ENCODE results near the gene ENTPD6. TPM values are rescaled to one million over a fixed set of nuclear protein-coding genes. Genes with fewer than 3 reads are reported as not detected.
"Not testable (repeated sequence)": the region's sequence is repeated elsewhere in the genome, so short reads cannot be mapped to it uniquely, and the experiment has no call there.

ENTPD6 gene
- total and polyA plus RNA-seq, 9 donors = 34.9 to 73.8 (median 47.1) TPM

GRCh38 chr20:25179439-25180089 lies 15.9 kb upstream of the ENTPD6 start:
- no peak for DNase-seq
- intact Hi-C loops (cut with DNase I) = loop anchor here in 3 of 4 donors (5.0 to 10.0 kb wide), 2 partner anchors 95 to 182 kb away; partner anchors contain the start of gene VSX1 (in 2 of the 3)
- Histone ChIP-seq H3K4me3 (no peak overlapping the region), H3K27ac (no peak overlapping the region), H3K36me3 (no peaks in the 10 kb centered on the region), H3K9me3 (no peaks in the 10 kb centered on the region), H3K27me3 (no peaks in the 10 kb centered on the region), H3K4me1 (ENCODE audit: insufficient read depth) (peaks cover 6% of the 10 kb centered on the region)
- no peak for TF ChIP-seq EP300 (IDR thresholded peaks at IDR 0.05)
- no peak for TF ChIP-seq POLR2A (IDR thresholded peaks at IDR 0.05)
- TF ChIP-seq CTCF (IDR thresholded peaks at IDR 0.05) = no peak
- WGBS, 3 donors = 59 to 64% (median 63%) methylated on average over 15 of the region's 15 CpGs

GRCh38 chr20:25184391-25184790 lies 11.1 kb upstream of the ENTPD6 start:
- peaks cover 13% of the 10 kb centered on the region for H3K4me1 ChIP-seq (ENCODE audit: insufficient read depth)
- not testable (repeated sequence) for H3K27ac ChIP-seq

GRCh38 chr20:25187220-25187619 lies 8.3 kb upstream of the ENTPD6 start:
- TF ChIP-seq CTCF (IDR thresholded peaks at IDR 0.05) = no peak
- no peak for TF ChIP-seq EP300 (IDR thresholded peaks at IDR 0.05)
- TF ChIP-seq POLR2A (IDR thresholded peaks at IDR 0.05) = no peak
- intact Hi-C loops (cut with DNase I) = no loop called here
- no peak for DNase-seq
- no peaks in the 10 kb centered on the region for H3K36me3 ChIP-seq
- H3K4me3 ChIP-seq = no peak overlapping the region
- H3K27me3 ChIP-seq = no peaks in the 10 kb centered on the region
- no peak overlapping the region for H3K27ac ChIP-seq
- 69 to 78% (median 76%) methylated on average over 3 of the region's 3 CpGs for WGBS, 3 donors
- peaks cover 26% of the 10 kb centered on the region for H3K4me1 ChIP-seq (ENCODE audit: insufficient read depth)
- H3K9me3 ChIP-seq = no peaks in the 10 kb centered on the region

More at GRCh38 chr20:25184391-25184790, 11.1 kb upstream of the ENTPD6 start:
- DNase-seq; H3K36me3 ChIP-seq; H3K4me3 ChIP-seq; intact Hi-C loops (cut with DNase I); H3K9me3 ChIP-seq; H3K27me3 ChIP-seq: not testable (repeated sequence)
- WGBS, 3 donors = 93 to 96% (median 95%) methylated on average over 1 of the region's 1 CpG

GRCh38 chr20:25187635-25188034 lies 7.9 kb upstream of the ENTPD6 start:
- DNase-seq = no peak
- no peak overlapping the region for H3K4me3 ChIP-seq
- WGBS, 3 donors = 34 to 58% (median 37%) methylated on average over 7 of the region's 7 CpGs
- no peaks in the 10 kb centered on the region for H3K36me3 ChIP-seq
- no peaks in the 10 kb centered on the region for H3K9me3 ChIP-seq
- no peak for TF ChIP-seq POLR2A (IDR thresholded peaks at IDR 0.05)
- no peak for TF ChIP-seq CTCF (IDR thresholded peaks at IDR 0.05)
- TF ChIP-seq EP300 (IDR thresholded peaks at IDR 0.05) = no peak
- intact Hi-C loops (cut with DNase I) = no loop called here
- peaks cover 29% of the 10 kb centered on the region for H3K4me1 ChIP-seq (ENCODE audit: insufficient read depth)
- H3K27ac ChIP-seq = no peak overlapping the region
- no peaks in the 10 kb centered on the region for H3K27me3 ChIP-seq

- no peaks in the 10 kb centered on the region for H3K27me3 ChIP-seq
- intact Hi-C loops (cut with DNase I) = no loop called here
- H3K4me1 ChIP-seq (ENCODE audit: insufficient read depth) = peaks cover 29% of the 10 kb centered on the region
- DNase-seq = no peak
- TF ChIP-seq CTCF (IDR thresholded peaks at IDR 0.05) (no peak), EP300 (IDR thresholded peaks at IDR 0.05) (no peak), POLR2A (IDR thresholded peaks at IDR 0.05) (no peak)
- no peak overlapping the region for H3K27ac ChIP-seq
- 13 to 45% (median 28%) methylated on average over 1 of the region's 1 CpG for WGBS, 3 donors
- no peak overlapping the region for H3K4me3 ChIP-seq
- no peaks in the 10 kb centered on the region for H3K36me3 ChIP-seq
- H3K9me3 ChIP-seq = no peaks in the 10 kb centered on the region
Observed at GRCh38 chr20:25188218-25188617, 7.3 kb upstream of the ENTPD6 start.

All from ovary (tissue), 9 donors.